Measurements from ENCODE around the gene SERPINB6.

DNA sequence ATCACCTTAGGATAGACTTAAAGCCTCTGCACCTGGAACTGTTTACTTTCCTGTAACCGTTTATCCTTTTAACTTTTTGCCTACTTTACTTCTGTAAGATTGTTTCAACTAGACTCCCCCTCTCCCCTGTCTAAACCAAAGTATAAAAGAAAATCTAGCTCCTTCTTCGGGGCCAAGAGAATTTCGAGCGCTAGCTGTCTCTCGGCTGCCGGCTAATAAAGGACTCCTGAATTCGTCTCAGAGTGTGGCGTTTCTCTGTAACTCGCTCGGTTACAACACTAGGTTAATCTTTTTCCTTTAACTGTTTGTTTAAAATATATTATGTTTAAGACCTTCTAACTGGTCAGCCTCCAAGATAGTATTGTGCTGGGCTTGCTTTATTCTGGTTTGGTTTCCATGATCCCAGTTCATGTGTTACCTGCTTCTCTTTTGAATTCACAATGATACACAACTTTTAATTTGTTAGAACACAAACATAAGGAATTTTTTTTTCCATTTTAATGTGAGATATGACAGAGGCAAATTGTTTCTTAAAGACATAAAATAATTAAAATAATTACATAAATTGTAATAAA, 19.7 kb upstream of the SERPINB6 start:
- TF ChIP-seq, protein P1, sequence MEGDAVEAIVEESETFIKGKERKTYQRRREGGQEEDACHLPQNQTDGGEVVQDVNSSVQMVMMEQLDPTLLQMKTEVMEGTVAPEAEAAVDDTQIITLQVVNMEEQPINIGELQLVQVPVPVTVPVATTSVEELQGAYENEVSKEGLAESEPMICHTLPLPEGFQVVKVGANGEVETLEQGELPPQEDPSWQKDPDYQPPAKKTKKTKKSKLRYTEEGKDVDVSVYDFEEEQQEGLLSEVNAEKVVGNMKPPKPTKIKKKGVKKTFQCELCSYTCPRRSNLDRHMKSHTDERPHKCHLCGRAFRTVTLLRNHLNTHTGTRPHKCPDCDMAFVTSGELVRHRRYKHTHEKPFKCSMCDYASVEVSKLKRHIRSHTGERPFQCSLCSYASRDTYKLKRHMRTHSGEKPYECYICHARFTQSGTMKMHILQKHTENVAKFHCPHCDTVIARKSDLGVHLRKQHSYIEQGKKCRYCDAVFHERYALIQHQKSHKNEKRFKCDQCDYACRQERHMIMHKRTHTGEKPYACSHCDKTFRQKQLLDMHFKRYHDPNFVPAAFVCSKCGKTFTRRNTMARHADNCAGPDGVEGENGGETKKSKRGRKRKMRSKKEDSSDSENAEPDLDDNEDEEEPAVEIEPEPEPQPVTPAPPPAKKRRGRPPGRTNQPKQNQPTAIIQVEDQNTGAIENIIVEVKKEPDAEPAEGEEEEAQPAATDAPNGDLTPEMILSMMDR (IDR thresholded peaks at IDR 0.05) = no peak
- TF ChIP-seq POLR2A (IDR thresholded peaks at IDR 0.05) = no peak
